Endothelial cell (in vitro differentiated cells): ENCODE data around the gene TMEM87B. TPM values are rescaled to one million over a fixed set of nuclear protein-coding genes. Genes with fewer than 3 reads are reported as not detected.
"Not testable (repeated sequence)": the region's sequence is repeated elsewhere in the genome, so short reads cannot be mapped to it uniquely, and the experiment has no call there.

Source experiments
- DNase-seq: peaks from one replicate; pipeline ENCODE4 v3.0.0; 2021; ENCODE audit warnings: low spot score
- H3K27ac Mint-ChIP-seq: one replicate; pipeline ENCODE4 v1.8.0; 2021; ENCODE audit warnings: mixed read lengths, inconsistent platforms; ENCODE audit not compliant: unreplicated experiment
- H3K27me3 Mint-ChIP-seq: one replicate; pipeline ENCODE4 v1.8.0; 2021; ENCODE audit warnings: mild to moderate bottlenecking, moderate library complexity, mixed read lengths, inconsistent platforms; ENCODE audit not compliant: unreplicated experiment
- H3K36me3 Mint-ChIP-seq: one replicate; pipeline ENCODE4 v1.8.0; 2021; ENCODE audit warnings: mild to moderate bottlenecking, low read depth, mixed read lengths, inconsistent platforms; ENCODE audit not compliant: unreplicated experiment
- H3K4me1 Mint-ChIP-seq: one replicate; pipeline ENCODE4 v1.8.0; 2021; ENCODE audit warnings: mild to moderate bottlenecking, mixed read lengths, inconsistent platforms; ENCODE audit not compliant: unreplicated experiment
- H3K4me3 Mint-ChIP-seq: one replicate; pipeline ENCODE4 v1.8.0; 2021; ENCODE audit warnings: mild to moderate bottlenecking, mixed read lengths, inconsistent platforms; ENCODE audit not compliant: unreplicated experiment
- H3K9me3 Mint-ChIP-seq: one replicate; pipeline ENCODE4 v1.8.0; 2021; ENCODE audit warnings: mixed read lengths, inconsistent platforms; ENCODE audit not compliant: unreplicated experiment
- total RNA-seq: library from RNA; stranded (reverse); fragmentation: NEBNext Ultra II Directional; extraction: Animal tissue kit (Norgen Biotek cat#: 25700); gene quantifications from one replicate; pipeline ENCODE4 v1.2.1, GENCODE V29; 2021; ENCODE audit not compliant: unreplicated experiment
- TF ChIP-seq, protein P1 (sequence below): fragments of 200-600 bp; sonication (generic); IDR thresholded peaks from one replicate; pipeline ENCODE4 v1.5.0; 2021; ENCODE audit warnings: antibody characterized with exemption; ENCODE audit not compliant: unreplicated experiment

The TMEM87B gene
- total RNA-seq, 1 donor from 2014 or later, result 22.6 TPM

DNA sequence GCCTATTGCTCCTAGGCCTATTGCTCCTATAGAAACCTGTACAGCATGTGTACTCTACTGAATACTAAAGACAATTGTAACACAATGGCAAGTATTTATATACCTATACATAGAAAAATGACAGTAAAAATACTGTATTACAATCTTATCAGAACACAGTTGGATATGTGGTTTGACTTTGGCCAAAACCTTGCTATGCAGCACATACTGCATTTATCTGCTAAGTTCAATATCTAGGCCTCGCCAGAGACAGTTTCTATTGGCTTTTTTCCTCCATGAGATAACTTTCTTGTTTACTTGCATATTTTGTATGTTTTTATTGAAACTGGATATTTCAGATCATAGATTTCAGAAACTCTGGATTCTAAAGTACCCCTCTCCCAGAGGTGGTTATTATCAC is 19.3 kb upstream of the TMEM87B start:
- Mint-ChIP-seq H3K9me3 (no peaks in the 10 kb centered on the region), H3K4me1 (peaks cover 14% of the 10 kb centered on the region)

DNA sequence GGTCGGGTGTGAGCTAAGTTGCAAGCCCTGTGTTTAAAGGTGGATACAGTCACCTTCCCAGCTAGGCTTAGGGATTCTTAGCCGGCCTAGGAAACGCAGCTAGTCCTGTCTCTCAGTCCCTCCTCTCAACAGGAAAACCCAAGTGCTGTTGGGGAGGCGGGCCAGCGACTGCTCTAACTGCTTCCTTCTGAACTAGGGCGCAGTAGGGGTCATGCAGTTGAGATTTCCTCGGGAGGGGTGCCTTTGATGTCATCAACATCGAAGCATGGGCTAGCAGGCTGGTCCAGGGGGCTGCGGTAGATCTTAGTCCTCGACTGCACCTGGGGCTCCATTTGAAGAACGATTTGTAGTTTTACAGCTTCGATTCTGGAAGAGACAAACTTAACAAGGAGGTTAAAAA is 15.5 kb upstream of the TMEM87B start:
- not testable (repeated sequence) for H3K9me3 Mint-ChIP-seq, H3K27ac Mint-ChIP-seq, H3K27me3 Mint-ChIP-seq, DNase-seq, H3K36me3 Mint-ChIP-seq, H3K4me3 Mint-ChIP-seq
- H3K4me1 Mint-ChIP-seq, result peaks cover 22% of the 10 kb centered on the region

More for the DNA sequence above, 19.3 kb upstream of the TMEM87B start:
- TF ChIP-seq, protein P1, sequence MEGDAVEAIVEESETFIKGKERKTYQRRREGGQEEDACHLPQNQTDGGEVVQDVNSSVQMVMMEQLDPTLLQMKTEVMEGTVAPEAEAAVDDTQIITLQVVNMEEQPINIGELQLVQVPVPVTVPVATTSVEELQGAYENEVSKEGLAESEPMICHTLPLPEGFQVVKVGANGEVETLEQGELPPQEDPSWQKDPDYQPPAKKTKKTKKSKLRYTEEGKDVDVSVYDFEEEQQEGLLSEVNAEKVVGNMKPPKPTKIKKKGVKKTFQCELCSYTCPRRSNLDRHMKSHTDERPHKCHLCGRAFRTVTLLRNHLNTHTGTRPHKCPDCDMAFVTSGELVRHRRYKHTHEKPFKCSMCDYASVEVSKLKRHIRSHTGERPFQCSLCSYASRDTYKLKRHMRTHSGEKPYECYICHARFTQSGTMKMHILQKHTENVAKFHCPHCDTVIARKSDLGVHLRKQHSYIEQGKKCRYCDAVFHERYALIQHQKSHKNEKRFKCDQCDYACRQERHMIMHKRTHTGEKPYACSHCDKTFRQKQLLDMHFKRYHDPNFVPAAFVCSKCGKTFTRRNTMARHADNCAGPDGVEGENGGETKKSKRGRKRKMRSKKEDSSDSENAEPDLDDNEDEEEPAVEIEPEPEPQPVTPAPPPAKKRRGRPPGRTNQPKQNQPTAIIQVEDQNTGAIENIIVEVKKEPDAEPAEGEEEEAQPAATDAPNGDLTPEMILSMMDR, result no peak
- H3K36me3 Mint-ChIP-seq, result peaks cover 6% of the 10 kb centered on the region
- H3K4me3 Mint-ChIP-seq, result no peak overlapping the region
- peaks cover 3% of the 10 kb centered on the region for H3K27me3 Mint-ChIP-seq
- no peak overlapping the region for H3K27ac Mint-ChIP-seq
- no peak for DNase-seq

DNA sequence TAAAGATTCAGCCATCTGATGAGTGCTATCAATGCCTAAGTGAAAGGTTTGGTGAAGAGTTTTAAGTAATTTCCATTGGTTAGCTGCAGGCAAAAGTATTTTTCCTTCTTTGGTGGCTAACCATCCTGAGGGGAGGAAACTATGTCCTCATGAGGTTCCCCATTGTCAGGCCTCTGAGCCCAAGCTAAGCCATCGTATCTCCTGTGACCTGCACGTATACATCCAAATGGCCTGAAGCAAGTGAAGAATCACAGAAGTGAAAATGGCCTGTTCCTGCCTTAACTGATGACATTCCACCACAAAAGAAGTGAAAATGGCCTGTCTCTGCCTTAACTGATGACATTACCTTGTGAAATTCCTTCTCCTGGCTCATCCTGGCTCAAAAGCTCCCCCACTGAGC is 15.0 kb upstream of the TMEM87B start:
- H3K4me1 Mint-ChIP-seq, result peaks cover 22% of the 10 kb centered on the region
- not testable (repeated sequence) for DNase-seq, H3K4me3 Mint-ChIP-seq, H3K36me3 Mint-ChIP-seq, H3K27ac Mint-ChIP-seq, H3K27me3 Mint-ChIP-seq, H3K9me3 Mint-ChIP-seq

DNA sequence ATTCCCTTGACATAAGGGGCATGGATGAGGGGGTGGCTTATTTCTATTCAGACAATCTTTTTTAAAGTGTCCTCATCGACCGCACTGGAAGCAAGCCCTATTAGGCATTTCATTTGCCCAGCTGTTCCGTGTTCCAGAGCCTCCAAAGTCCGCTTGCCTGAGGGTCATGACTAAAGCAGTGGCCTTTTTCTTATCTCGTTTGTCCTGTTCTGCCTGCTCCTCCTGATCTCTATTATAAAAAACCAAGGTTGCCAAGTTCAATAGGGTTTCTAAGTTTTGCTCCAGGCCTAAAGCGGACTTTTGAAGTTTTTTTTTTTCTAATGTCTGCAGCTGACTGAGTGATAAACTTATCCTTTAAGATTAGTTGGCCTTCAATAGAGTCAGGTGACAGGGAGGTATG is 13.6 kb upstream of the TMEM87B start:
- H3K27ac Mint-ChIP-seq, H3K27me3 Mint-ChIP-seq, H3K36me3 Mint-ChIP-seq, H3K4me3 Mint-ChIP-seq, DNase-seq, H3K9me3 Mint-ChIP-seq: not testable (repeated sequence)
- peaks cover 22% of the 10 kb centered on the region for H3K4me1 Mint-ChIP-seq

DNA sequence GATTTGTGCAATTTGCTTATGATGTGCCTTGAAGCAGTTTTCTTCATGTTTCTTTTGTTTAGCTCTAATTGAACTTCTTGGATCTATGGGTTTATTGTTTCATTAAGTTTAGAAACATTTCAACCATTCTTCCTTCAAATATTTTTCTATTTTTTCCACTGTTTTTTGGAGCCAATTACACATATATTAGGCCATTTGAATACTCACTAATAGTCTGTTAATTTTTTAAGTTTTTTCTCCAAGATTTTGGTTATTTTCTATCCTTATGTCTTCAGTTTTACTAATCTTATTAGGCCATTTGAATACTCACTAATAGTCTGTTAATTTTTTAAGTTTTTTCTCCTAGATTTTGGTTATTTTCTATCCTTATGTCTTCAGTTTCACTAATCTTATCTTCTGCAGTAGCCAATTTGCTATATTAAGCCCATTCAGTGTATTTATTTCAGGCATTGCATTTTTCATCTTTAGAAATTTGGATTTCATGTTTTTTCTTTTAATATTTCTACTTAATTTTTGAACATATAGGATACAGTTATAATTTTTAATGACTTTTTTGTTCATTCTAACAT is 9.5 kb upstream of the TMEM87B start:
- TF ChIP-seq, protein P1, result no peak
- Mint-ChIP-seq H3K9me3 (peaks cover 4% of the 10 kb centered on the region), H3K4me3 (peak overlapping the region; percentile 73), H3K4me1 (peaks cover 22% of the 10 kb centered on the region), H3K27me3 (peaks cover 3% of the 10 kb centered on the region), H3K27ac (no peak overlapping the region), H3K36me3 (peaks cover 7% of the 10 kb centered on the region)
- no peak for DNase-seq

DNA sequence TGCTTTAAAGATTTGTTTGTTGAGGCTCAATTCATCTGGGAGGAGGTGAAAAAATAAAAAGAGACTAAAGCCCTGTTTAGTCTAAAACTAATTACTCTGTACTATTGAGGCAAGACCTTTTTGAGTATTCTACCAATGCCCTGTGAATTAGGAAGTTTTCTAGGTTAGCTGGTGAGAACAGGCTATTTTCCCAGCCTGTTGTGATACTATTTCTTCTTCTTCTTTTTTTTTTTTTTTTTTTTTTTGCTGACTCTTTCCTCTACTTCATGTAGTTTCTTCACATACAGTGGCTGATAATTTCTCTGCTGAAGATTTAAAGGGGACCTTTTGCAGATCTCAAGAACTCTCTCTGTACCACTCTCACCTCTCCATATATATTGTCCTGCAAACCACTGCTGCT is 8.8 kb upstream of the TMEM87B start:
- Mint-ChIP-seq H3K4me1 (peaks cover 22% of the 10 kb centered on the region), H3K27ac (no peak overlapping the region), H3K9me3 (peaks cover 4% of the 10 kb centered on the region), H3K27me3 (peaks cover 3% of the 10 kb centered on the region), H3K4me3 (no peak overlapping the region), H3K36me3 (peaks cover 7% of the 10 kb centered on the region)
- TF ChIP-seq, protein P1, result no peak
- no peak for DNase-seq
